ENCODE results near the gene CAMK2D.
"Not testable (repeated sequence)": the region's sequence is repeated elsewhere in the genome, so short reads cannot be mapped to it uniquely, and the experiment has no call there.

The CAMK2D gene

DNA sequence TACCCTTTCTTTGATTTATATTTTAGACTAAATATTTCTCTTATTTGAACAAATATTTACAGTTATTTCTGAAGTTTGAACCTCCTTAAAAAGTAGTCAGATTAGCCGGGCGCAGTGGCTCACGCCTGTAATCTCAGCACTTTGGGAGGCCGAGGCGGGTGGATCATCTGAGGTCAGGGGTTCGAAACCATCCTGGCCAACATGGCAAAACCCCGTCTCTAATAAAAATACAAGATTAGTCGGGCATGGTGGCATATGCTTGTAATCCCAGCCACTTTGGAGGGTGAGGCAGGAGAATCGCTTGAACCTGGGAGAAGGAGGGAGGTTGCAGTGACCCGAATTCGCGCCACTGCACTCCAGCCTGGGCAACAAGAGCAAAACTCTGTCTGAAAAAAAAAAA, 2.4 kb upstream of the CAMK2D start:
- in situ Hi-C loops (cut with MboI; ENCODE audit: low sequenced_read_pairs), result not testable (repeated sequence)

DNA sequence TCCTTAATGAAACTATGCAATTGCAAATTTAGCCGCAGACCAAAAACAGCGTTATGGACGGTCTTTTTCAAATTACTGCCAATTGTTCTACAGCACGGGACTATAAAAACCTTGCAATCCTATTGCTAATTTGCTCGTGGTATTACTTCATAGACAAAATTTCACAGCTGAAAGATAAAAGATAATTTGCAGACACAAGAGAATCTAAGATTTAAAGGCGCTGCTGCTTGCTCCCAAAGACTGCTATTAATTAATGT, 1.4 kb upstream of the CAMK2D start:
- in situ Hi-C loops (cut with MboI; ENCODE audit: low sequenced_read_pairs), result no loop called here

DNA sequence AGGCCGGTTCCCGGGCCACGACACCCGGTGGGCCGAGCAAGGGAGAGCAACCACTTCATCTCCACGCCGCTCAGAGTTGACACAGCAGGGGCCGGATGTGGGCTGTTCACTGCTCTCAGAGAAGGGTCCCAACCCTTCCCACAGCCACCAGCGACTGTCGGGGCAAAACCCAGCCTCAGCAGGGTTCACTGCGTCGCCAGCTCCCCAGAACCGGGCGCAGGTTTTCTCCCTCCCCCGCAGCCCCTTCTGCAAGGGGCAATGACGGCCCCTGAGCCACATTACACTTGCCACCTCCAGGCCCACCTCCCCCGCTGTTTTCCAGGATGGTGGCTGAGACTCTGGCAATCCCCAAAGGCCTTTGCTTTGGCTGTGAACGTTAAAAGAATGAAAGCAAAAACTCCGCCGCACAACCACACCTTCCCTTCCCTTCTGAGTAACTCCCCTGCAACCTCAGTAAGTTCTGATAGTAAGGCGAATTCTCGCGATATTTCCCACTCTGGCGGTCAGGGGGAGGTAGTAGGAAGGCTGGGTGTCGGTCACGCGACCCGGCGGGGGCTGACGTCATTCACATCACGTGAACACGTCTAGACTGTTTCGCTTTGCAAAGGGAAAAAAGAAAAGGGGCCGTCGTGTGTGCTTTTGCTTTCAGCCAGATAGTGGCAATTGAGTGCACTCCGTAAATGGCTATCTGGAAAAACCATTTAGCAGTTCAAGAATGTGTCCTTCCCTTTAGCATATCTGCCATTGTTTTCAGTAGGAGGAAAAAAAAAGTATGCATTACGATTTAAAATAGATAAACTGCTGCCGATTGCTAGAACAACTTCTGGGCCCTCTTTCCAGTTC, 869 bp upstream of the CAMK2D start:
- in situ Hi-C loops (cut with MboI; ENCODE audit: low sequenced_read_pairs), result no loop called here

DNA sequence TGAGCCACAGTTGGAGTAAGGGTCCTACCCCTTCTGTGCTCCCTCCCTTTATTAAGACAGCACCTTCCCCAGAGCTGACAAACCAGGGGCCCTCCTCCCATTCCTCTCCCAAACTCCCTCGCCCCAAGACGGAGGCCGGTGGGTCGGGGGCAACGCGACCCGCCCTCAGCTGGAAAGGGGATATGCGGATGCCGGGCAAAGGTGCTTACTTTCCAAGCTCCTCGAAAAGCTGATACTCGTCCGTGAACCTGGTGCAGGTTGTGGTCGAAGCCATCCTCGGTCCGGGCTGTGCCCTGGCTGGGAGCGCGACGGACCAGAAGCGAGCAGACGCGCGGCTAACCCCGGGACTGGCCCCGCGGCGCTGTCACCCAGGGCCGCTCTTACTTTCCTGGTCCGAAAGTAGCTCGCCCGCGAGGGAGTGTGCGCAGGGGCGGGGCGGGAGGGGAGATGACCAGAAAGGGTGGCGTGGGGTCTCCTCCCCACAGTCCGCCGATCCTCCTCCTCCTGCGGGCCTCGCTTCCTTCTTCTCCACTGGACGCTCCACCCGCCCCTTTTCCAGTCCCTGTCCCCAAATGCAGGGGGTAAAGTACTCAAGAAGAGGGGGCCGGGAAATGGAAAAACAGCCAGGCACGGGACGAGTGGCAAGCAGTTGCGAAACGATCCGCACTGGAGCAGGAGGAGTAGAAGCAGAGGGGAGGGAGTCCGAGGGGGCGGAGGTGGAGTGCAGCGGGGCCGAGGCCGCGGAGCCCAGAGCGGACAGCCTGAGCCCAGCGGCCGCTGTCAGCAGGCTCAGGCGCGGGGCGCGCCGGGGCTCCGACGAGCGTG, 531 bp downstream of the CAMK2D start:
- in situ Hi-C loops (cut with MboI; ENCODE audit: low sequenced_read_pairs), result no loop called here

DNA sequence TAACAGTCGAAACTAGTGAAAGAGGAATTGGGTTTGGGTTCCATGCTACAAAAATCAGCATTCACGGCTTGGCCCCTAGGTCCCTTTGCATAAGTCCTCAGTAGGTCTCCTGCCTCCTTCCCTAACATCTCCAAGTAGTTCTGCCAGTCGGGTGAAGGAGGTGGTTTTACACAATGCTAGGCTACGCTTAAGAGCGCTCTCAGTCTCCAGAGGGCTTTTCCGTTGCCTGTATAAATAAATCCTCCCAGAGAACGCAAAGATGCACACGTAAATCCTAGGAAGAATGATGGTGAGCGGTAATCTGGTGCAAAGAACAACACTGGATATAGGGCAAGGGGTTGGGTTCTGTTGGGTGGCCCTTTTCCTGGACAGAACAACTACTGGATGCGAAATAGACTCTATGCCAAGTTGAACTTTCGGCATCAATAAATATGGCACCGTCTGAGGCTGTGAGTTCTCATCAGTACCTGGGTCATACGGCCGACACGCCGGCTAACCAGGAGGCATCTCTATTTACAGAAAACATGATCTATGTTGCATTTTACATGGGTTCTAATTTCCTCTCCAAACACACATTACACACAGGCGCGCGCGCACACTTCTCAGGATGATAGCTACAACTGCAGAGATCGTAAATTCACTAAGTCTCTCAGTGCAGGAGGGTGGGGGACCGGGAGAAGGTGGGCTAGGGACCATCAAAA, 1.3 kb downstream of the CAMK2D start:
- in situ Hi-C loops (cut with MboI; ENCODE audit: low sequenced_read_pairs), result no loop called here

DNA sequence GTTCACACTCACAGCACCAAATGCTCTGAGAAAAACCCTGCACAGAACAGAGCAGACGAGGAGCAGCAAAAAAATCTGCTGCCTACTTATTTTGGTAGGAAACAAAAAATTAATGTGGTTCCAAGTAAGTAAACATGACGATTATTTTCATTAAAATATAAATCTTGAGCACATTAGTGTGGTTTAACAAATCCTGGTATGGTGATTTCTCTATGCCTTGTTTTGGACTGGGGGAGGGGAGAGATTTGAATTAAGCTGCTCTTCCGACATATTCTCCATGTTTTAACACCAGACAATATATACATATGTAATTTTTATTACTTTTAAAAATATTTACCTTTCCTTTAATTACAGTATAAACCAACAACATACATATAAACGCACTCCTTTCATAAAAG, 1.8 kb downstream of the CAMK2D start:
- in situ Hi-C loops (cut with MboI; ENCODE audit: low sequenced_read_pairs), result no loop called here

DNA sequence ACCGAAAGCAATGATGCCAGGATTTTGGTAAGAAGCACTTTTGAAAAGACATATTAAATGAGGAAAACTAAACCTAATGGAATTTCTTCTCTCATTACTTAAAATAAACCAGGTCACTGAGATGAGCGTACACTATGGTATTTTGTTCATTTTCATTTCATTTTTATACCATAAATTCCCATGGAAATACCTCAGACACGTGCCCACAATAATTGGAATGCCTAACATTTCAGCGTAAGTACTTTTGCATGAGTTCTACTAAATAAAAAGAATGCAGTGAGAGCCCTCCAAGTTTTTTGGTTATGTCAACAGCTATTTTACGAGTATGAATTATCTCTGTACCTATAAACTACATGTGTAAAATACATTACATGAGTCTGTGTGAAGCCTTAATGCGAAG, 3.2 kb downstream of the CAMK2D start:
- in situ Hi-C loops (cut with MboI; ENCODE audit: low sequenced_read_pairs), result no loop called here

DNA sequence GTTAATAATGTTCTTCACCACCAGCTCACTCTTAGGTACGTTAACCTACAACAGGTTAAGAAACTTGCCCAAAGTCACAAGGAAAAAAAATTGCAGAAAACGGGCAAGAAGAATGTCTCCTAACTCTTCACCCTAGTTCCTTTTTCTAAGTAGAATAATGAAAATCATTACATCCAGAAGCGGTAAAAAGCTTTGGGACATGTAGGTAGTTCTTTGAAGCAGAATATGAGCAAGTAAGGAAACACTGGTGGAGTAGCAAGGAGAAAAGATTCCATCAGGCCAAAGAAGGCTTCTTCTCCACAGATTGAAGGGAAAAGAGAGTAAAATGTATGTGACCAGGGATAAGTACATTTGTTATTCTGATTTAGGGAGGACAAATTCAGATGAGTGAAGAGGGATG, 4.1 kb downstream of the CAMK2D start:
- in situ Hi-C loops (cut with MboI; ENCODE audit: low sequenced_read_pairs), result no loop called here

DNA sequence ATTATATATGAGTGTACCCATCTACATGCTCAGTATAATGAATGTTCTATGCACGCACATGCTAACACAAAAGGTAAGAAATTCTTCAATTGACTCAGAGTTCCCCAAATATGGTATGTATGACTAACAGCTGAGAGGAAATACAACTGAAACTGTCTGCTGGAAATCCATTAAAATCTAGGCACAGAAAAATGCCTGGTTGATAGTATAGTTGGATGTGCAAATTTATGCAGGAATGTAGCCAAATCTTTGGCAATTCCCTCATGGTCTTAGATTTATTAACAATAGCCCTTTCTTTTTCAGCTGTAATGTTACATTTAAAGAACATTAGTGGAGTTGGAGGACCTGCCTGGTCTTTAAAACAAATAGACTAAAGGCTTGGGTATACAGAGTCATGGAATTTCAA, 5.5 kb downstream of the CAMK2D start:
- in situ Hi-C loops (cut with MboI; ENCODE audit: low sequenced_read_pairs), result no loop called here

DNA sequence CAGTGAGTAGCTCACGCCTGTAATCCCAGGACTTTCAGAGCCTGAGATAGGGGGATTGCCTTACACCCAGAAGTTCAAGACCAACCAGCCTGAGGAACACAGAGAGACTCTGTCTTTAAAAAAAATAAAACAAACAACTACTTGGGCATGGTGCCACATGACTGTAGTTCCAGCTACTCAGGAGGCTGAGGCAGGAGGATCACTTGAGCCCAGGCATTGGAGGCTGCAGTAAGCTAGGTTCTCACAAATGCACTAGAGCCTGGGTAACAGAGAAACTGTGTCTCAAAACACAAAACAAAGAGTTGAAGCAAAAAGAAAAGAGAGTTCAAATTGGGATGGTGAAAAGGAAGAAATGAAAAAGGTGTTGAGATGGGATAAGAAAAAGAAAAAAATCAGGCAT, 10.8 kb downstream of the CAMK2D start:
- in situ Hi-C loops (cut with MboI; ENCODE audit: low sequenced_read_pairs), result no loop called here

DNA sequence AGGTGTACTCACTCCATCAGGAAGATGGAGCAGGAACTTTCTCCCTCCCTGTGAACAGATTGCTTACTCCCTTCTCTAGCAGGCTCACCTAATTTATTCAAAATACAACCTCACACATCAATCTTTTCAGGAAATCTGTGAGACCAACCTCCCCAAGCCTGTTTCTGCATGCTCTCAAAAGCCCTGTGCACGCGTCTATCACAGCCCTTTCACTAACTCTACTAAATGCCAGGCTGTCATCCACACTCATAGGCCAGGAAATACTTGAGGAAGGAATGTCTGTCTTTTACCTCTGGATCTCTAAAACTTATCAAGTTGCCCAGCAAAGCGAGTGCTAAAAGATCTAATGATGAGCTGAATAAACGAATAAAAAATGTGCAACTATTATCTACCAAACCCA, 11.2 kb downstream of the CAMK2D start:
- in situ Hi-C loops (cut with MboI; ENCODE audit: low sequenced_read_pairs), result no loop called here

DNA sequence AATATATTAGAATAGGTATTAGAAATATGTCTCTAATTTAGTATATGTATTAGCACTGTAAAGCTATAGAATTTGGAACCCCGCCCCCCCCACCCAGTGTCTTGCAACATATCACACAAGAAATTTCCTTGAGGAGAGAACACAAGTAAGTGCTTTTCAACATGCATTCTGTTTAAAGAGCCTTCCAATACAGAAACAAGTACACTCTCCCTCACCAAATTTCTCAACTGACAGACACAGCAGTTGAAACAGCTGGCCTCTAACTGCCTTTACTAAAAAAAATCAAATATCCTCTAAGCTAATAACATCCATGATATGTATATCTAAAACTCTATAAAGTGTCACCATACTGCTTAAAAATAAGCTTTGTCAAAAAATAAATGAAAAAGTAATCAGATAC, 12.4 kb downstream of the CAMK2D start:
- in situ Hi-C loops (cut with MboI; ENCODE audit: low sequenced_read_pairs), result no loop called here

DNA sequence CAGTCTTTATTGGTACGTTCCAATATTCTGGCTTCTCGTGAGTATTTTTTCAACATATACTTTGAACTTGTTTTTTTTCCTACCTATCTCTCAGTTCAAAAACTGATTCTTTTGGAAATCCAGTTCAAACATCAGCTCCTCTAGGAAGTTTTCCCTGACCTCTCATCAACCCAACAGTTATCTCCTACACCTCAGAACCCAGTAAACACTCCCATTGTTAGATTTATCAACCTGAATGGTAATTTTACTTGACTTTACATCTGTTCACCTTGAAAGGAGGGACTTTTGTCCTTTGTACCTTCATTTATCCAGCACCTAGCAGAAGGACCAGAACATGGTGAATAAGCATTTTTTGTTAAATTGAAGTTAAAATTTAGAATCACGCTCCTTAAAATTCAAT, 13.6 kb downstream of the CAMK2D start:
- in situ Hi-C loops (cut with MboI; ENCODE audit: low sequenced_read_pairs), result no loop called here

DNA sequence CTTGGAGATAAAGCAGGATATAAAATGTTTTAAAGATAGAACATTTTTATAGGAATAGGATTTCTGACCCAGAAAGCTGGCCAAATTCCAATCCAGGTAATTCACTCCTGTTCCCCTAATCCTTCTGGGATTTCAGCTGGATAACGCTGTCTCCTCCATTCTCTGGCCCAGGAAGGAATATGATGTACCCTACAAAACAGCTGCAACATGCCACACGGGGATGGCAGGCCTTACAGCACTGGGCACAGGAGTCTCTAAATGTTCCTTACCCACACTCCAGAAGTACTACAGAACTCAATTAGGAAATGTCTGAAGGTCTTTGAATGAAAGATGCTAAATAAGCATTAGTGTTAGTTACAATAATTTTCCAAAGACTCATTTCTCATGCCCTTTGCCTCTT, 15.8 kb downstream of the CAMK2D start:
- in situ Hi-C loops (cut with MboI; ENCODE audit: low sequenced_read_pairs), result no loop called here

DNA sequence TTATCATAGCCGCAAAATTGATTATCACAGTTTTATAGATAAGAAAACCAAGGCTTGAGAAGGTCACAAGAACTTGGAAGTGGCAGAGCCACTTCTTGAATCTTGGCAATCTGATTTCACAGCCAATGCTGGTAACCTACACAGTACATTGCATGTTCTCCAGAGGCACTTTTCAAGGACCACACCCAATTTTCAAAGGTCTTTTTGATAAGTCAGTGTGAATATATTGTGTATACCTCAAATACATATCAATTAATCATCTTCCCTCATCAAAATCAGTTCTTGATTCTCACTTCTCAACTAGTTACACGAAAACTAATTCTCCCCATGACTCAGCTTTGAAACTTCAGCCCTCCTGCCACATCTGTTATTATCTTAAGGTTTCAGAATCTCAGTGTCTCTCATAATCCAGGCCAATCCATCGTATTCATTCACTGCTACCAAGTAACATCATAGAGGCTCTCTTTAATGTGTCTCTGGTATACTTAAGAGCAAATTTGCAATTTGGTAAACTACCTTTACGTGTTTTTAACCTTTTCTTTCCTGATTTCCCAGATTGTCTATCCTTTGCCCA, 16.8 kb downstream of the CAMK2D start:
- in situ Hi-C loops (cut with MboI; ENCODE audit: low sequenced_read_pairs), result no loop called here

DNA sequence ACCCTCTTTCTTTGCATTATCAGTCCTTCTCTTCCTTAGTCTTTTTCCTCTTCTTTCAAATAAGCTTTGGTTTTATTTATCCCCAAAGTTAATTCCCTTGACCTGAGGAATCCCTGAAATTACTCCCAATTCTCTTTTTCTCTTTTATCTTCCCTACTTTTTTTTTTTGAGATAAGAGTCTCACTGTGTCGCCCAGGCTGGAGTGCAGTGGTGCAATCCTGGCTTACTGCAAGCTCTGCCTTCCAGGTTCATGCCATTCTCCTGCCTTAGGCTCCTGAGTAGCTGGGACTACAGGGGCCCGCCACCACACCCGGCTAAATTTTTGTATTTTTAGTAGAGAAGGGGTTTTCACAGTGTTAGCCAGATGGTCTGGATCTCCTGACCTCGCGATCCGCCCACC, 17.8 kb downstream of the CAMK2D start:
- in situ Hi-C loops (cut with MboI; ENCODE audit: low sequenced_read_pairs), result no loop called here

DNA sequence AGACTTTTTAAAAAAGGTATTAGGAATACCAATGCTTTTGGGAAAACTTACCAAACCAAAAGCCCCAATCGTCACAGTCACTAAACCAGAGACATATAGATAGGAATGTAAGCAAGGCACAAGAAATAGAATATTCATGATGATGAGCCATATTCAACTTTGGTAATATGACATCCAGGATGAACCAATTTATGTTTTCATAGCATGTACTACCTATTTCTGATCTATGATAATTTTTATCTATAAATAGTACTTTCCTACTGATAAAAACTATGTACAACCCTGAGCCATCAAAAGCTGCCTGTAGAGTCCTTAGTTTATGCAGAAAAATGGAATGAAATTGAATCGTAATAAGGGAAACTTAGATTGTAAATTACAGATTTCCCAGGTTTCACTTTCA, 18.9 kb downstream of the CAMK2D start:
- in situ Hi-C loops (cut with MboI; ENCODE audit: low sequenced_read_pairs), result no loop called here

DNA sequence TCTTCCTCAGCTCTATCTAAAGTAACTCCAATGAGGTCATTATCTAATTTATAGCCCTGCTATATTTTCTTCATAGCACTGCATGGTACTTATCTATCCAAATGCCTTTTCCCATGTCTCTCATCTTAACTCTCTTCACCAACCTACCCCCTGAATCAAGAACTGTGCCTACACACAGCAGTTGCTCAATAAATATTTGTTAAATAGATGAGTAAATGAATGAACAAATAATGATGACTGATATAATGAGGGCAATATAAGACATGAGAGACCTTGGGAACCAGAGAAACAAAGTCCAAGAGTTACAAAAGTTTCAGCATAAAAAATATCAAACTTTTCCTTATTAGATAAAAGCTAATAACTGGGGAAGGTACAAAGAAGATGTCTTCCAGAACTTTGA, 19.6 kb downstream of the CAMK2D start:
- in situ Hi-C loops (cut with MboI; ENCODE audit: low sequenced_read_pairs), result no loop called here

DNA sequence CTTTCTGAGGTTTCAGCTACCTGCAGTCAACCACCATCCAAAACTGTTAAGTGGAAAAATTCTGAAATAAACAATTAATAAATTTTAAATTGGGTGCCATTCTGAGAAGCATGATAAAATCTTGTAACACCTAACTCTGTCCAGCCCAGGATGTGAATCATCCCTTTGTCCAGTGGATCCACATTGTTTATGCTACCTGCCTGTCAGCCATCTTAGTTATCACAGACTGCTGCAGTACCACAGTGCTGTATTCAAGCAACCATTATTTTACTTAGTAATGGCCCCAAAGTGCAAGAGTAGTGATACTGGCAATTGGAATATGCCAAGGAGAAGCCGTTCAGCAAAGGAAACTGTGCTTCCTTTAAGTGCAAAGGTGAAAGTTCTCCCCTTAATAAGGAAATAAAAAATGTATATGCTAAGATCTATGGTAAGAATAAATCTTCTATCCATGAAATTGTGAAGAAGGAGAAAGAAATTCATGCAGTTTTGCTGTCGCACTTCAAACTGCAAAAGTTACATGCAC, 20.6 kb downstream of the CAMK2D start:
- in situ Hi-C loops (cut with MboI; ENCODE audit: low sequenced_read_pairs), result no loop called here

DNA sequence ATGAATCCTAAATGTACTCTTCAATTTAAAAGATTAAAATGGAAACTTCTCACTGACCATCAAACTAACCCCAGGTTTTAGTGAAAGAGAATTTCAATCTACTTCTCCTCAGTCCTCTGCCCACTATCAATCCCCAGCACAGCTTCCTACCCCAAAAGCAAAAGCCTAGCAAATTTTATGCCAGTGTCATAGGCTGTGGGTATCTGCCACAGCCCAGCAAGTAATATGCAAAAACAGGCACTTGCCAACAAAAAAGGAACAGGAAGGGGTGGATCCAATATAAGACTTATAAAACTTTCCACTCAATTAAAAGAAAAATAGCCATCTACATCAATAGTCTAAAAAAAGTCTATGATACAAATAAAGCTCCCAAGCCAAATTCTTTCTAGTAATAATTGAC, 22.3 kb downstream of the CAMK2D start:
- in situ Hi-C loops (cut with MboI; ENCODE audit: low sequenced_read_pairs), result no loop called here

DNA sequence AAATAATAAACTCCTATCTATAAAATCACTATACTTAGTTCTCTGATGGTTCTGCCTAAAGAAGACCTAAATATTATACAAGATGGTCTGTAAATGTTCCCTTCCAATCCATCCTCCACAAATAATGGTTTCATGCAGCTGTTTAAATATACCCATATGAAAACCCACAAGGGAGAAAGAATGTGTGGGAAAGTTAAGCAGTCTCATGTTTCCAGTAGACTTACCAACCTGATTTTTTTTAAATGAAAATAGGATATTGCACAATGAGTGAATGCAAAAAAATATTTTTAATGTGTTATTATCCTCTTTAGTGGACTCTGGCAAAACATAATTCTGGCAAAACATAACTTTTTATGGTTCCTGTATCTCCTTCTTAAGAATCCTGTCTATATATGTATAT, 23.3 kb downstream of the CAMK2D start:
- in situ Hi-C loops (cut with MboI; ENCODE audit: low sequenced_read_pairs), result no loop called here
